Kidney (tissue), 14 donors: Measurements from ENCODE around the gene ALPP. TPM values are rescaled to one million over a fixed set of nuclear protein-coding genes. Genes with fewer than 3 reads are reported as not detected.

Experiments
- DNase-seq, 5 donors: peaks; one replicate each; pipeline ENCODE4 v3.0.0-alpha.2; 2013 to 2020
- FAIRE-seq: peaks from 2 replicates; lab custom pipeline; 2012; peaks lifted over from hg19 to GRCh38; lab: Jason Lieb, UNC
- H3K27ac ChIP-seq, 2 donors: one replicate each; pipeline ENCODE4 v1.7.0; 2013; ENCODE audit warnings: low read depth in 2 of 2, low read length in 2 of 2, inconsistent platforms in 1 of 2
- H3K27me3 ChIP-seq: one replicate; pipeline ENCODE4 v1.7.1; 2013; ENCODE audit warnings: low read length, inconsistent platforms; ENCODE audit not compliant: control insufficient read depth, insufficient read depth
- H3K36me3 ChIP-seq, 3 donors: one replicate each; pipeline versions ENCODE4 v1.7.0 to v1.7.1; 2013; ENCODE audit warnings: low read length in 3 of 3, control low read depth in 1 of 3, inconsistent platforms in 1 of 3; ENCODE audit not compliant: insufficient read depth in 3 of 3, control insufficient read depth in 2 of 3
- H3K4me1 ChIP-seq, 3 donors: one replicate each; pipeline versions ENCODE4 v1.7.0 to v1.7.1; 2013; ENCODE audit warnings: low read length in 3 of 3, inconsistent platforms in 1 of 3, low read depth in 1 of 3; ENCODE audit not compliant: control insufficient read depth in 2 of 3, insufficient read depth in 2 of 3
- H3K4me3 ChIP-seq, 3 donors: one replicate each; pipeline versions ENCODE4 v1.7.0 to v1.8.1; 2013; ENCODE audit warnings: low read length in 3 of 3, control low read depth in 1 of 3, inconsistent platforms in 1 of 3
- H3K9ac ChIP-seq, 3 donors: one replicate each; pipeline versions ENCODE4 v1.7.0 to v1.7.1; 2013; ENCODE audit warnings: low read length in 3 of 3, control low read depth in 1 of 3, inconsistent platforms in 1 of 3
- H3K9me3 ChIP-seq, 3 donors: one replicate each; pipeline versions ENCODE4 v1.7.0 to v1.7.1; 2013; ENCODE audit warnings: low read length in 3 of 3, control low read depth in 1 of 3, inconsistent platforms in 1 of 3; ENCODE audit not compliant: control insufficient read depth in 2 of 3, insufficient read depth in 1 of 3
- intact Hi-C: fragments of 100-400 bp; cut with DNase I; formaldehyde crosslinking; loops from one replicate; pipeline ENCODE4 v1.11.1; 2022
- polyA plus RNA-seq: library from polyadenylated mRNA; stranded (reverse); fragments of 350-450 nt; fragmentation: Illumina TruSeq; extraction: RNeasy Lipid Tissue Mini Kit (QIAGEN cat#74804); gene quantifications from one replicate; pipeline ENCODE4 v1.2.3, GENCODE V29; 2014; ENCODE audit warnings: low read depth, low replicate concordance; ENCODE audit not compliant: insufficient read depth
- total RNA-seq: library from RNA; stranded (reverse); fragmentation: NEBNext Ultra II Directional; extraction: Animal tissue kit (Norgen Biotek cat#: 25700); gene quantifications from one replicate; pipeline ENCODE4 v1.2.1, GENCODE V29; 2021
- TF ChIP-seq, protein P1 (sequence below): IDR thresholded peaks from 3 replicates; pipeline ENCODE4 v1.5.1; 2012; ENCODE audit warnings: mild to moderate bottlenecking, moderate library complexity, borderline replicate concordance; ENCODE audit not compliant: insufficient read depth; ENCODE audit errors: extremely low read depth
- donor health status: control.
- donor health status: control.
- donor health status: control.
- donor health status: control.
- donor health status: control.
- donor health status: DM: yes; HTN: yes; CAD: no.
- donor health status: Normal renal cell carcinoma (clear cell type).

ALPP gene
- total and polyA plus RNA-seq, 2 donors from 2014 or later = not detected

GRCh38 chr2:232386490-232386739 lies 7.9 kb downstream of the ALPP start:
- H3K9me3 ChIP-seq = no peaks in the 10 kb centered on the region
- H3K4me1 ChIP-seq = peaks cover 0 to 4% (median 0%) of the 10 kb centered on the region in 3 donors
- TF ChIP-seq, protein P1, sequence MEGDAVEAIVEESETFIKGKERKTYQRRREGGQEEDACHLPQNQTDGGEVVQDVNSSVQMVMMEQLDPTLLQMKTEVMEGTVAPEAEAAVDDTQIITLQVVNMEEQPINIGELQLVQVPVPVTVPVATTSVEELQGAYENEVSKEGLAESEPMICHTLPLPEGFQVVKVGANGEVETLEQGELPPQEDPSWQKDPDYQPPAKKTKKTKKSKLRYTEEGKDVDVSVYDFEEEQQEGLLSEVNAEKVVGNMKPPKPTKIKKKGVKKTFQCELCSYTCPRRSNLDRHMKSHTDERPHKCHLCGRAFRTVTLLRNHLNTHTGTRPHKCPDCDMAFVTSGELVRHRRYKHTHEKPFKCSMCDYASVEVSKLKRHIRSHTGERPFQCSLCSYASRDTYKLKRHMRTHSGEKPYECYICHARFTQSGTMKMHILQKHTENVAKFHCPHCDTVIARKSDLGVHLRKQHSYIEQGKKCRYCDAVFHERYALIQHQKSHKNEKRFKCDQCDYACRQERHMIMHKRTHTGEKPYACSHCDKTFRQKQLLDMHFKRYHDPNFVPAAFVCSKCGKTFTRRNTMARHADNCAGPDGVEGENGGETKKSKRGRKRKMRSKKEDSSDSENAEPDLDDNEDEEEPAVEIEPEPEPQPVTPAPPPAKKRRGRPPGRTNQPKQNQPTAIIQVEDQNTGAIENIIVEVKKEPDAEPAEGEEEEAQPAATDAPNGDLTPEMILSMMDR = no peak
- no peaks in the 10 kb centered on the region for H3K36me3 ChIP-seq
- no peak overlapping the region for H3K27ac ChIP-seq
- no peak for FAIRE-seq
- intact Hi-C loops = no loop called here
- no peak overlapping the region for H3K4me3 ChIP-seq
- no peak for DNase-seq
- no peak overlapping the region for H3K9ac ChIP-seq
- peaks cover 46% of the 10 kb centered on the region for H3K27me3 ChIP-seq

DNA sequence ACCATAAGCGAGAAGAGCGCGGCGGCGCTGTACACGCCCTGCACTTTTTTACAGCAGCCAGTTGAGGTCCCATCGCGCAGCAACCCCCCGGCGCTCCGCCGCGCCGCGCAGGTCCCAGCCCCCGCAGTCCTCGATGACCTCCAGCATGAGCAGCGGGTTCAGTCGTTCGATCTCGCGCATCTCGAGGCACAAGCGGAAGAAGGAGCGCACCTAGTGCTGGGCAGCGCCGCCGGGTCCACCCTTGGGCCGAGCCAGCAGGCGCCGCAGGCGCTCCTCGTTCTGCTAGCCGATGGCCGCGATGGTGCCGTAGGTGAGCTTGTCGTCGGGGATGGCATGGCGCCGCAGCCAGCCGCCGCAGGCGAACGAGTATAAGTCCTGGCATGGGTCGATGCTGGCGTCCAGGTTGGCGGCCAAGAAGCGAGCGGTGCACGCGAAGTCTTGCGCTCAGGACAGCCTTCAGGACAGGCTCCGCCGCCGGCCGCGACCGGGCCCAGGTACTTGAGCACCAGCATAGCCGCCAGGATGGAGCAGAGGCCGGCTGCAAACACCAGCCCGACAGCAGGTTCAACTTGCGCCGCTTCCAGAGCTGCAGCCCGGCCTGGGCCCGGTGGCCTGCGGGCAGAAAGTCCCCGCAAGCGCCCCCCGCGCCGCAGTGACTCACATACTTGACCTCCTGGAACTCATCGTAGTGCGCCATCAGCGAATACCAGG lies 8.3 kb downstream of the ALPP start:
- Histone ChIP-seq H3K36me3 (no peaks in the 10 kb centered on the region), H3K27ac (no peak overlapping the region), H3K4me3 (no peak overlapping the region), H3K27me3 (peaks cover 43% of the 10 kb centered on the region), H3K9me3 (no peaks in the 10 kb centered on the region), H3K4me1 (peaks cover 0 to 4% (median 0%) of the 10 kb centered on the region in 3 donors), H3K9ac (no peak overlapping the region)
- TF ChIP-seq, protein P1 = no peak
- intact Hi-C loops = no loop called here
- FAIRE-seq (no peak), DNase-seq (peak in 3 of 5 donors; percentile 31 to 51 (median 45))

DNA sequence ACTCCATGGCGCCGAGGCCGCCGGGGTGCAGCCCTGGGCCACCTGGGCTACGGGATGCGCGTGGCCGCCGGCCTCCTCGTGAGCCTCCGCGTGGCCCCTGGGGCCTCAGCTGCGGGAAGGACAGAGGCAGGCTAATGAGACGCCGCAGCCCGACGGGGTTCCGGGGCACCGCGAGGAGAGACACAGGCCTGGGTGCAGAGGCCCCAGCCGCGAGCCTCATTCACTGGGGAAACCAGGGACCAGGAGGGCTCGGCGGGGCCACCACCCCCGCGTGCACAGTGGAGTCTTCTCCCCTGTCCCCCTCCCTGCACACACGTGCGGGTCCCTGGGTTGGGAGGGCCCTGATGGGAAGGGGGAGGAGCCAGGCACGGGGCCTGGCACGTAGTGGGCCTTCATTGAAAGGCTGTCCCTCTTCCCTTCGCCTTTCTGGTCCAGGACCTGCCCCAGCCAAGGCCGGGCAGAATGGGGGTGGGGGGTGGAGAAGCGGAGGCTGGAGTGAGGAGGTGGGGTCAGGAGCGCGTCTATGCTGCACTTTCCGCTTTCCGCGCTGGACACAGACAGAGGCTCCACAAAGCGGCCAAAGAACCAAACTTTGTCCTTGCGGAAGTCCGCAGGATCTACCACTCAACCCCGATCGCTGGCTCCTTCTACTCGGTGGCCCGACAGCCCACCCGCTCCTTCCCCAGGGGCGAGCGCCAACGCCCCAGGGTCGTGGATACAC lies 9.1 kb downstream of the ALPP start:
- DNase-seq (peak in 1 of 5 donors; percentile 18), FAIRE-seq (no peak)
- no peaks in the 10 kb centered on the region for H3K36me3 ChIP-seq
- TF ChIP-seq, protein P1 = no peak
- H3K9me3 ChIP-seq = no peaks in the 10 kb centered on the region
- intact Hi-C loops = no loop called here
- no peak overlapping the region for H3K27ac ChIP-seq
- H3K4me1 ChIP-seq = peaks cover 0 to 4% (median 0%) of the 10 kb centered on the region in 3 donors
- no peak overlapping the region for H3K9ac ChIP-seq
- peaks cover 43% of the 10 kb centered on the region for H3K27me3 ChIP-seq
- no peak overlapping the region for H3K4me3 ChIP-seq
